ENCODE data around the gene KIF3C.
"Not testable (repeated sequence)": the region's sequence is repeated elsewhere in the genome, so short reads cannot be mapped to it uniquely, and the experiment has no call there.

Gene KIF3C

DNA sequence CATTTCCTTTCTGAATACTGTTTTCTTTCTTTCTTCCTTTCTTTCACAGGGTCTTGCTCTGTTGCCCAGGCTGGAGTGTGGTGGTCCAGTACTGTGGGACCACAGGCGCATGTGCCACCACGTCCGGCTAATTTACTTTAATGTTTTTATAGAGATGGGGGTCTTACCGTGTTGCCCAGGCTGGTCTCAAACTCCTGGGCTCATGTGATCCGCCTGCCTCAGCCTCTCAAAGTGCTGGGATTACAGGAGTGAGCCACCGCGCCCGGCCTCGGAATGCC is 68.7 kb downstream of the KIF3C start:
- FAIRE-seq = not testable (repeated sequence)

DNA sequence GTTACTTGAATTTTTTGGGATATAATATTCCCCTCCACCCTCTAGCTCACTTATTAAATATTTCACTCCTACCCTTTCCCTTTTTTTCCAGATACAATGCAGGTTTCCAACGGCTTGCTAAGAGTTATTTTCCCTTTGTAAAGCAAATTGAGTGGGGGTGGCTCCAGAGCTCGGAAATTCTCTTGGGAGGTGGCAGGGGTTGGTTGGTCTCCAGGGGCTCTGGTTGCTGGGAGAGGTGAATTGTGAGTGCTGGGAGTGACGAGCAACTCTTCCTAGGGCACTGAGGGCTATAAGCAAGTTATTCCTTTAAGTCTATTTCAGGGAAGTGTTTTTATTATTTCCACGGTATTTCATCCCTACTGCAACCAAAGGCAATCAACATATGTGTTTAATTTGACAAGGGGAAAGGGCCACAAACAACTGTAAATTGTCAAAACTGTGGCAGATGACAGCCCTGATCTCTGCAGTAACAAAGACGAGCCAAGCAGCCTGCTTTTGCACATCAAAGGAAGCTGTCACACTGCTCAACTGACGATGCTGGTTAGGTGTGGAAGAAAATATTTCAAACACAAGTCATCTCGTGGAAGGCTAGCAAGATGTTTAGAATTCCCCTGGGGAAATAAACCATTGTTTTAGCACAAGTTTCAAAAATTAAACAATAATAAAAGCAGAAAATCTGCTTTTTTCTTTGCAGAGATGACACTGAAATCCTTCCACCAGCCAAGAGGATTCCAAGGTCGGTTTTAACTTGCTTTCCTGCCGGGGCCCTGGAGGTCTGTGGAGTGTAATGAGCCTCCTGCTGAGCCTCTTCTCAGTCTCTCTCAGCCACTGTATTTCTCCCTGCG is 69.2 kb downstream of the KIF3C start:
- FAIRE-seq = no peak

DNA sequence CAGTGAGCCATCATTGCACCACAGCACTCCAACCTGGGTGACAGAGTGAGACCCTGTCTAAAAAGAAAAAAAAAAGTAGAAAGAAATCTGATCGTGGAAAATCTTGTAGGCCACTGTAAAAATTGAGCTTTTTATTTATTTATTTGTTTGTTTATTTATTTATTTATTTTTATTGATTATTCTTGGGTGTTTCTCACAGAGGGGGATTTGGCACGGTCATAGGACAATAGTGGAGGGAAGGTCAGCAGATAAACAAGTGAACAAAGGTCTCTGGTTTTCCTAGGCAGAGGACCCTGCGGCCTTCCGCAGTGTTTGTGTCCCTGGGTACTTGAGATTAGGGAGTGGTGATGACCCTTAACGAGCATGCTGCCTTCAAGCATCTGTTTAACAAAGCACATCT is 72.7 kb downstream of the KIF3C start:
- FAIRE-seq = not testable (repeated sequence)

DNA sequence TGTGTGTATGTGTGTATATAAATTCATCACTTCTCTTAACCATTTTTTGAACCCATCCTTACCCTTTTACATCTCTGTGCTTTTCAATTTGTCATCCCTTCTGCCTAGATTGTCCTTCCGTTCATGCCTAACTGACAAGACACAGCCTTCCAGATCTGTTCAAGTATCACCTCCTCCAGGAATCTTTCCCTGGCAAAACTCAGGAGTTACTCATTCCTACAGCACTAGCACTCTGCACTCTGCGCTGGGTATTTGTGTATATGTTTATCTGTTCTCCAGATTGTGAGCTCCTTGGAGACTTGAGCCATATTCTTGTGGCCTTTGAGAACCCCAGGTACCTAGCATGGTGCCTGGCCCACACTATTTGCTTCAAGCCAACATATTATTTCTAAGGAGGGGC is 77.2 kb downstream of the KIF3C start:
- no peak for FAIRE-seq

DNA sequence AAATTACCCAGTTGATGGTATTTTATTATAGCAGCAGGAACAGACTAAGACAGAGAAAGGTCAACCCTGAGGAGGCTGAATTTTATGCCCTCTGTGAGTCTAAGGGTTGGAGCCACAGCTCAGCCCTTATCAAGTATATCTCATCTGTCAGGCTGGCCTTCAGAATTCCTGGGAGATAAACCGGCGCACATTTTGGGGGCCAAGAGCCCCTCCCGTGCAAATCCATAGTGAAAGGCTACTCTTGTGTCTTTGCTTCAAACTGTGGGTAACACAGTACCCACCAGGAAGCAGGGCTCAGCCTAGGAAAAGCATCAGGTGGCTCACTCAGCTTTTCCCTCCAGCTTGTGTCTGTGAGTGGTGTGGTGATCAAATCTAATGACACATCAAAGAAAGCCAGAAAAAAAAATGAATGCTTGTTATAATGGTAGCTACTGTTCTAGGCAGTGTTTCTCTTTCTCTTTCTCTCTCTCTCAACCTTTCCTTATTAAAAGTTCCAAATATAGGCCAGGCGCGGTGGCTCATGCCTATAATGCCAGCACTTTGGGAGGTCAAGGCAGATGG is 79.0 kb downstream of the KIF3C start:
- FAIRE-seq = no peak

DNA sequence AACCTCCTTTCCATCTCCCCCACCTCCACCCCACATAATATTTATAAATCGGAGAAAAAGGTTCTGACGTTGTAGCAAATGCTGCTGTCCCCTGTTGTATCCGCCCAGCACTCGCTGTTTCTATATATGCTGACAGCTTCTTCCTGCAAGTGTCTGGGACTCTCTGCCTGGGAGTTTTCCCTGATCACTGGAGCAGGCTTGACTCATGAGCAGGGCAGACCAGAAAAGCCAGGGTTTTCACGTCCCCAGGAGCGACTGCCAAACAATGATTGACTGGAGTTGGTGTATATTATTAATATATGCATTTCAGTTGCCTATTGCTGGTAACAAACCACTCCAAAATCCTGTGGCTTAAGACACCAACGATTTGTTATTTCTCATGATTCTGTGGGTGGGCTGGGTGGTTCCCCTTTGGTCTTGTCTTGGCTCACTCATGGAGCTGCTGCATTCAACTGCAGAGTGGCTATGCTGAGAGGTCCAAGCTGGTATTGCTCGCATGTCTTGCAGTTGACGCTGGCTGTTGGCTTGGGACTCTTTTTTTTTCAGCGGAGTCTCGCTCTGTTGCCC is 82.8 kb downstream of the KIF3C start:
- no peak for FAIRE-seq

DNA sequence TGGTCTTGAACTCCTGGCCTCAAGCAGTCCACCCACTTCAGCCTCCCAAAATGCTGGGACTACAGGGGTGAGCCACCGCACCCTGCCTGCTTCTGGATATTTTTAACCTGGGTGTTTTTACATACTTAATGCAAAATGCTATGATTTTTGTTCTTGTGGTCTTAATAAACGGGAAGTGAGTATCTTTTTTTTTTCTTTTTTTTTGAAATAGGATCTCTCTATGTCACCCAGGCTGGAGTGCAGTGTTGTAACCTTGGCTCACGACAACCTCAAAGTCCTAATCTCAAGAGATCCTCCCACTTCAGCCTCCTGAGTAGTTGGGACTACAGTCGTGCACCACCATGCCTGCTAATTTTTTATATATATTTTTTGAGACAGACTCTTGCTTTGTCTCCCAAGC is 84.8 kb downstream of the KIF3C start:
- no peak for FAIRE-seq

DNA sequence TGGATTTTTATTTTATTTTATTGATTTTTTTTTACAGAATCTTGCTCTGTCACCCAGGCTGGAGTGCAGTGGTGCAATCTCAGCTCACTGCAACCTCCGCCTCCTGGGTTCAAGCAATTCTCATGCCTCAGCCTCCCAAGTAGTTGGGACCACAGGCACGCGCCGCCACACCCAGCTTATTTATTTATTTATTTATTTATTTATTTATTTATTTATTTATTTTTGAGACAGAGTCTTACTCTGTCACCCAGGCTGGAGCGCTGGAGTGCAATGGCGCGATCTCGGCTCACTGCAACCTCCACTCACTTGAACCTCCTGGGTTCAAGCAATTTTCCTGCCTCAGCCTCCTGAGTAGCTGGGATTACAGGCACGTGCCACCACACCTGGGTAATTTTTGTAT is 86.0 kb downstream of the KIF3C start:
- FAIRE-seq = not testable (repeated sequence)

DNA sequence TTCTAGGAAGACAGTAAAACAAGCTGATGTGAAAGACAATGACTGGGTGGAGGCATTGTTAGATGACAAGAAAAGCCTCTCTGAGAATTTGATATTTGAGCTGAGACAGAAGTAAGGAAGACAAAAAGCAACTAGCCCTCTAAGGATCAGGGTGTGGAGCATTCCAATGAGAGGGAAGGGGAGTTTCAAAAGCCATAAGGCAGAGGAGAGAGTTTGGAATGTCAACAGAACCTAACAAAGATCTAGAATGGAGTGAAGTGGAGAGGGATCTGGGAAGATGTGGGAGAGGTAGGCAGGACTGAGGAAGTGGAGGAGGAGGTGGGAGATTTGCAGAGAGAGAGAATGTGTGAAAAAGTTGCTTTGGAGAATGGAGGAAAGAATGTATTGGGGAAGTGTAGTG is 86.7 kb downstream of the KIF3C start:
- FAIRE-seq = no peak

DNA sequence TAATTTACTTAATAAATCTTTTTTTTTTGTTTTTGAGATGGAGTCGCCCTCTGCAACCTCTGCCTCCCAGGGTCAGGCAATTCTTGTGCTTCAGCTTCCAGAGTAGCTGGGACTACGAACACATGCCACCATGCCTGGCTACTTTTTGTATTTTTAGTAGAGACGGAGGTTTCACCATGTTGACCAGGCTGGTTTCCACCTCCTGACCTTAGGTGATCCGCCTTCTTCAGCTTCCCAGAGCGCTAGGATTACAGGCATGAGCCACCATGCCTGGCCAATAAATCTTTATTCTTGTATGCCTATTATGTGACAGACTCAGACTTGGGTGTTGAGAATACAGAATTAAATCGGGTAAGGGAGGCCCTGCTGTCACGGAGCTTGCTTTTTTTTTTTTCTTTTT is 87.3 kb downstream of the KIF3C start:
- no peak for FAIRE-seq

DNA sequence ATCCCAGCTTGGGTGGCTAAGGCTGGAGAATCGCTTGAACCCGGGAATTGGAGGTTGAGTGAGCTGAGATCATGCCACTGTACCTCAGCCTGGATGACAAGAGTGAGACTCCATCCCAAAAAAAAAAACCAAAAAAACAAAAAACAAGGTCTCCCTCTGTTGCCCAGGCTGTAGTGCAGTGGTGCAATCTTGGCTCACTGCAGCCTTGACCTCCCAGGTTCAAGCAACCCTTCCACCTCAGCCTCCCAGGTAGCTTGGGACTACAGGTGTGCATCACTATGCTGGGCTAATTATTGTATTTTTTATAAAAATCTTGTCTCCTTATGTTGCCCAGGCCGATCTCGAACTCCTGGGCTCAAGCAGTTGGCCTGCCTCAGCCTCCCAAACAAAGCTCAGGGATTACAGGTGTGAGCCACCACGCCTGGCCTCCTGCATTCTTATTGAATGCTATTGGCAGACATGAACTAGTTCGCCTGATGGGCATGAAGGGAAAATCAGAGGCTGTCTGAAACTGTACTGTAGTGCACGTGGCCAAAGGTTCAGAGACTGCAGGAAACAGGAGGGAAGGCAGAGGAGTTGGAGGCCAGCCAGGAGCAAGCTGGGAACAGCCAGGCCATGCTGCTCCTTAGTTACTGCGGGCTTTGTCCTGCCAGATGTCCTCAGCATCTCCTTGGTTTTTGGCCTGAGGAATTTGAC is 88.0 kb downstream of the KIF3C start:
- FAIRE-seq = no peak

DNA sequence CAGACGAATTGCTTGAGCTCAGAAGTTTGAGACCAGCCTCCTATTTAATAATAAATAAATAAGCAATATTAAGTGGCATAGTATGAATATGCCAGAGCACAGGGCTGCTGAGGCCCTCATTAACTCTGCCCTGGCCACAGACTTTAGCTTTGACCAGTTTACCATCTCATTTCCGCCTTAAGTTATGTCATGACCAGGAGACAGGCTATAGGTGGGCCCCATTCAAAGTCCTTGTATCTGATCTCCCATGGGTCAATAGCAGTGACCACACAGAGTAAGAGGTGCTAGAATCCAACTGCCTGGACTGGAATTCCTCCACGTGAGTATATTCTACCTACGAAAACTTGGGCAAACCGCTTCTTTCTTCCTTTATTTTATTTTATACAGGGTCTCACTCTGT is 90.6 kb downstream of the KIF3C start:
- no peak for FAIRE-seq

DNA sequence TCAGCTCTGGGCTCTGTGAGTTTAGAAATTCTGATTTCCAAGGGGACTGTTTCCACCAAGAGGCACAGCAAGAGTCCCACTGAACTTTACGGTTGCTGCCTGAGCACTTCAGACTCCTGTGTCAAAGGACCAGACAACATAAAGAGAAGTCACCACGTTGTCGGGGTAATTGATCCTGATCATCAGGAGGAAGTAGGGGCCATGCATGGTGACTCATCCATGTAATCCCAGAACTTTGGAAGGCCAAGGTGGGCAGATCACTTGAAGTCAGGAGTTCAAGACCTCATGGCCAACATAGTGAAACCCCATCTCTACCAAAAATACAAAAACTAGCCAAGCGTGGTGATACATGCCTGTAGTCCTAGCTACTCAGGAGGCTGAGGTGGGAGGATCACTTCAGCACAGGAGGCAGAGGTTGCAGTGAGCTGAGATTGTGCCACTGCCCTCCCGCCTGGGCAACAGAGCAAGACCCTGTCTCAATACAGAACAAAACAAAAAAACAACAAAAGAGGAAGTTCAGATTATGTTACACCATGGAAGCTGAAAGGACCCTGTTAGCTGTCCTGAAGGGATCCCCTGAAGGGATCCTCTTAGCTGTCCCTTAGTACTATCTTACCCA is 94.6 kb downstream of the KIF3C start:
- no peak for FAIRE-seq

DNA sequence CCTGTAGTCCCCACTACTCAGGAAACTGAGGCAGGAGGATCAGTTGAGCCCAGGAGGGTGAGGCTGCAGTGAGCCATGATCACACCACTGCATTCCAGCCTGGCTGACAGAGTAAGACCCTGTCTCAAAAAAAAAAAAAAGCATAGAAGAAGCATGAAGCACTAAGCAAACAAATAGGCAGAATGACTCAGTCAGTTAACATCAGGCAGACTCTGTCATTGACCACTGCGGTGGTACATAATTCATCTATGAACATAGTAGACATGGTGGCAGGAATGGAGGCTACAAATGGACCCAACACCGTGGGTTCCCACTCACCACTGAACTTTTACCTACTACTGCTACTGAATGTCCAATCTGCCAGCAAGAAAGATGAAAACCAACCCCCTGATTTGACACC is 96.4 kb downstream of the KIF3C start:
- no peak for FAIRE-seq

DNA sequence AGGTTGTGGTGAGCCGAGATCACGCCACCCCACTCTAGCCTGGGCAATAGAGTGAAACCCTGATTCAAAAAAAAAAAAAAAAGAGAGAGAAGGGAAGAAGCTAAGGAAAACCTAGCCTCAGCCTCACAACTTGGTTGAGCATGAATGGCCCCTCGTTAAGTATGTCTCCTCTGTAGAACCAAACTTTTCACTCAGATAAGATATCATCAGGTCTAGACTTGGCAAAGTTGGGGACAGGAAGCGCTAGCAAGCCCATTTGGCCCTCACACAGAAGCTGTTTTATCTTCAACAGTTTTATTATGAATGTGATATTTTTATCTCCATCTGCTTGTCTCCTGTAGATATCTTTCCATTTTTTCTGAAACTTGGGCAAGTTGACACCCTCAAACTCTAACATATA is 100.5 kb downstream of the KIF3C start:
- FAIRE-seq = no peak

DNA sequence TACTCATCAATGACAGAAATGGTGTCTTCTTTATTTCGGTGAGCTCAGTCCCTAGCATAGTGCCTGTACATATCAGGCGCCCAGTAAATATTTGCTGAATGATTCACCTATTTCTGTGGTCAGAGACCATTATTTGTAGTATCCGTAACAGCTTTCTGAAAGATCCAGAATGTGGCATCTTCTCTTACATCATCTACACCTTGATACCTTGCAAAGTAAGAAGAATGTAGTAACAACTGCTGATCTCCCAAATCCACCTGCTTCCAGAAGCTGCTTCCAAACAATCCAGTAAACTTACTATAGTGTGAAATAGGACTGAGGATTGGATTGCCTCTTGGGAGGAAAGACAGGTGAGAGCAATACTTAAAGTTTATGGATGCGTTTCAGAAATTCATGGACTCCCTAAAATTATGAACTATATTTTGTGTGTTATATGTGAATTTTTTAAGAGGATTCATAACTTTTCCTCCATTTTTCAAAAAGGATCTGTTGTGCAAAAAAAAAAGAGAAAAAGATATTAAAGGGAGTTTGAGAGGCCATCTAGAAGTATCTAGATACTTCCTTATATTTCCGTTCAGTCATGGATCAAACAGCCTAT is 103.1 kb downstream of the KIF3C start:
- FAIRE-seq = no peak

DNA sequence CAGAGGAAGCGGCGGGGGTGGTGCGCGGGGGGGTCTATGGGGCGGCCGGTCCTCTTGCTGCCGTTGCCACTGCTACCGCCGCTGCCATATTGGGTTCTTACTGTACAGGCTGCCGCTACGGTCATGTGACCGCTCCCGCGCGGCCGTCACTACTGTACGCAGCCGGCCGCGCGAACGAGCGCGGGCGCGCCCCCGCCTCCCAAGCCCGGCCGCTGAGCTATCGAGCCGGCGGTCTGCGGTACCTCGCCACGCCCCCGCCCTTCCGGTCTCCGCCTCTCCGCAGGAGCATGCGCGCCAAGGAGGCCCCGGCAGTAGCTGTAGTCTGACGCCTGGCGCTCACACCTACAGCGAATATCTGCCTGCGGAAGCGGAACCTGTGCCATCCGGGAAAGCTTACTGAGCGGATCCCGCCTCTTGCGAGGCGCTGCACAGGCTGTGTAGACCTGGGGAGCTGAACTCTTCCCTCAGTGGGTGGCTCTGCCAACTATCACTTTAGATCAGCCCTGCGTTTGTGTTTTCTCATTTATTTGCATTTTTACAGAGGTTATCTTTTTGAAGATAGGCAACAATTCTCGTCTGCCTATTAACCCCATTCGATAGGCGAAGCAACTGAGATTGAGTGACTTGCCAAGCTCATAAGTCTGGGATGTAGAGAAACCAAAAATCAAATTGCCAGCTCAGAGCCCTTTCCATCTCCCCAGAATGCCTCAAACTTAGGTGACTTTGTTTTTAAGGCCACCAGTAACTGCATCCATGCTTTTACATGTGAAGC is 103.8 kb downstream of the KIF3C start, which contains the start of gene ASXL2:
Gene ASXL2, minus strand, starts transcription at position 127 of the 772 bp plus-strand sequence. CDS start 265 bp downstream, outside the sequence.
- FAIRE-seq = no peak

DNA sequence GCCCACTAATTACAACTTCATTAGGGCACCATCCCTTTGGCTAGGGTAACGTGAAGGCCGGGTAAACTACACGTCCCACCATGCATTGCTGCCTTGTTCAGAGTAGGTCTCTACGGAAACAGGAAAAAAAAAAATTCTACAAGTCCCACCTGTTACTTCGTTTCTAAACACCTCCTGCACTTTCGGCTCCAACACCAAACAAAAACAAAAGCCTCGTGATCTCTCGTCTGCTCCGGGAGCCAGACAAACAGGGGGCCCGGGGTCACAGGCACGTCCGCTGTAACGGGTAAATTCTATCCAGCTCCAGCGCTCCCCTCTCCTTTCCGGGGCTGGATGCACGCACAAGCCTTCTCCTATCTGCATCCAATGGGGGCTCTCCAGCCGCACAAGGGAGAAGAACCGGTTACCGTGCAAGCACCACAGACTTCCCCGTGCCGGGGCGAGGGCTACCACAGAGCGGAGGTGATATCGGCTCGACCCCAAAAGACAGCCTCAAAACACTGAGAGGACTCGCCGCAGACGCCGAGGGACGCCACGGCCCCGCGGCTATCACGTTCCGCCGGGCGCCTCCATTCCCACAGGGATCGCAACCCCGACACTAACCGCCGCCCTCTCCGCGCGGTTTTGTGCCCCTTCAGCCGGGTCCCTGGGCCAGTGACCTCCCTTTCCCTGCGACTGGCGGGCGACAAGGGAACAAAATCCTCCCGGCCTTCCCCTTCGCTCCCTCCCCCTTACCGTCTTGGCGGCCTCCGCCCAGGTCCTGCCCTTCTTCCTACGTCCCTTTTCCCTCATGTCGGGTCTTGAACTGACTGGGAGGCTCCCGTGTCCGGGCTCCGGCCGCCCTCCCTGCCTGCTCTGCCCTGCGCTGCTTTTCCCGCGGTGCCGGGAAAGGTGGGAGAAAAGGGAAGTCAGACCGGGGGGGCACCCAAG is 104.6 kb downstream of the KIF3C start:
- FAIRE-seq = no peak
